ENCODE results near the gene TRIM58.

The TRIM58 gene

GRCh38 chr1:247857069-247857984 is at the start of gene TRIM58:
TSS of gene TRIM58 (plus strand) at chr1:247857187. CDS start at chr1:247857247, 60 bp downstream.
- H3K4me2 ChIP-seq (ENCODE audit: low read length), result peak within 1 kb of the TSS; percentile 50
- H3K36me3 ChIP-seq (ENCODE audit: control insufficient read depth, insufficient read depth, low read length), result no peaks in the 10 kb centered on the region
- H3K79me2 ChIP-seq, result no peaks in the 10 kb centered on the region
- H3K4me3 ChIP-seq (ENCODE audit: low read depth, low read length), result peak within 1 kb of the TSS; percentile 32
- H3K9me3 ChIP-seq (ENCODE audit: control insufficient read depth, low read length), result no peaks in the 10 kb centered on the region
- no peak within 1 kb of the TSS for H3K9ac ChIP-seq
- H3K4me1 ChIP-seq, result no peaks in the 10 kb centered on the region
- H3K27me3 ChIP-seq (ENCODE audit: control insufficient read depth, insufficient read depth, low read length), result no peaks in the 10 kb centered on the region
- no peak within 1 kb of the TSS for H3K27ac ChIP-seq
- TF ChIP-seq CTCF (IDR thresholded peaks at IDR 0.05), result no peak
- no peak within 1 kb of the TSS for H2AFZ ChIP-seq

- Histone ChIP-seq H2AFZ (no peak overlapping the region), H3K36me3 (ENCODE audit: control insufficient read depth, insufficient read depth, low read length) (no peaks in the 10 kb centered on the region), H3K9ac (no peak overlapping the region), H3K4me2 (ENCODE audit: low read length) (no peak overlapping the region), H3K9me3 (ENCODE audit: control insufficient read depth, low read length) (no peaks in the 10 kb centered on the region), H3K79me2 (no peaks in the 10 kb centered on the region), H3K27me3 (ENCODE audit: control insufficient read depth, insufficient read depth, low read length) (no peaks in the 10 kb centered on the region), H3K4me1 (no peaks in the 10 kb centered on the region), H3K4me3 (ENCODE audit: low read depth, low read length) (no peak overlapping the region), H3K27ac (no peak overlapping the region)
- TF ChIP-seq CTCF (IDR thresholded peaks at IDR 0.05), result no peak
These were observed 44.4 kb upstream of the TRIM58 start for GRCh38 chr1:247812637-247813036.

GRCh38 chr1:247822060-247822459 is 34.9 kb upstream of the TRIM58 start:
- no peaks in the 10 kb centered on the region for H3K27me3 ChIP-seq (ENCODE audit: control insufficient read depth, insufficient read depth, low read length)
- H3K79me2 ChIP-seq, result no peaks in the 10 kb centered on the region
- H3K9ac ChIP-seq, result no peak overlapping the region
- H3K4me1 ChIP-seq, result no peaks in the 10 kb centered on the region
- H2AFZ ChIP-seq, result no peak overlapping the region
- H3K4me3 ChIP-seq (ENCODE audit: low read depth, low read length), result no peak overlapping the region
- no peaks in the 10 kb centered on the region for H3K36me3 ChIP-seq (ENCODE audit: control insufficient read depth, insufficient read depth, low read length)
- no peaks in the 10 kb centered on the region for H3K9me3 ChIP-seq (ENCODE audit: control insufficient read depth, low read length)
- no peak overlapping the region for H3K27ac ChIP-seq
- no peak overlapping the region for H3K4me2 ChIP-seq (ENCODE audit: low read length)
- no peak for TF ChIP-seq CTCF (IDR thresholded peaks at IDR 0.05)

GRCh38 chr1:247824023-247824422 is 33.0 kb upstream of the TRIM58 start, which contains the start of gene OR14A16:
TSS of gene OR14A16 (minus strand) at chr1:247824119. CDS start at chr1:247815729, 8,390 bp downstream.
- H3K9me3 ChIP-seq (ENCODE audit: control insufficient read depth, low read length), result no peaks in the 10 kb centered on the region
- no peaks in the 10 kb centered on the region for H3K36me3 ChIP-seq (ENCODE audit: control insufficient read depth, insufficient read depth, low read length)
- no peak for TF ChIP-seq CTCF (IDR thresholded peaks at IDR 0.05)
- no peak within 1 kb of the TSS for H3K27ac ChIP-seq
- no peak within 1 kb of the TSS for H3K4me3 ChIP-seq (ENCODE audit: low read depth, low read length)
- no peaks in the 10 kb centered on the region for H3K4me1 ChIP-seq
- H2AFZ ChIP-seq, result no peak within 1 kb of the TSS
- no peak within 1 kb of the TSS for H3K4me2 ChIP-seq (ENCODE audit: low read length)
- H3K27me3 ChIP-seq (ENCODE audit: control insufficient read depth, insufficient read depth, low read length), result no peaks in the 10 kb centered on the region
- no peak within 1 kb of the TSS for H3K9ac ChIP-seq
- H3K79me2 ChIP-seq, result no peaks in the 10 kb centered on the region
